Activated CD4-positive, alpha-beta memory T cell treated with anti-CD3 and anti-CD28 coated beads, Interleukin-2, amount 10 ng/mL, durations not matched to agents 7 days and 5 days (primary cell): ENCODE data around the gene PRPF6. TPM values are rescaled to one million over a fixed set of nuclear protein-coding genes. Genes with fewer than 3 reads are reported as not detected.

Source experiments
- CTCF ChIA-PET: fragments of 350-600 bp; sonication (Branson Sonifier 250); formaldehyde crosslinking; loops from one replicate; lab custom pipeline; 2021; ENCODE audit warnings: antibody characterized with exemption, inconsistent platforms; lab: Charles Lee
- POLR2A ChIA-PET: fragments of 350-600 bp; sonication (Branson Sonifier 250); formaldehyde crosslinking; loops from one replicate; lab custom pipeline; 2021; ENCODE audit warnings: antibody characterized with exemption; lab: Charles Lee
- DNase-seq: peaks from one replicate; pipeline ENCODE4 v3.0.0-alpha.2; 2020
- H3K27ac Mint-ChIP-seq: one replicate; pipeline ENCODE4 v1.8.0; 2021; ENCODE audit warnings: mild to moderate bottlenecking, mixed read lengths
- H3K27me3 Mint-ChIP-seq: one replicate; pipeline ENCODE4 v1.8.0; 2021; ENCODE audit warnings: mixed read lengths
- H3K36me3 Mint-ChIP-seq: one replicate; pipeline ENCODE4 v1.8.0; 2021; ENCODE audit warnings: low read depth, mixed read lengths
- H3K4me1 Mint-ChIP-seq: one replicate; pipeline ENCODE4 v1.8.0; 2021; ENCODE audit warnings: mixed read lengths
- H3K4me3 Mint-ChIP-seq: one replicate; pipeline ENCODE4 v1.8.0; 2021; ENCODE audit warnings: mild to moderate bottlenecking, mixed read lengths
- H3K9me3 Mint-ChIP-seq: one replicate; pipeline ENCODE4 v1.8.0; 2021; ENCODE audit warnings: mixed read lengths
- total RNA-seq, 2 experiments: library from RNA; stranded (reverse); gene quantifications; one replicate each; pipeline ENCODE4 v1.2.3, GENCODE V29; 2021

Gene PRPF6
- total RNA-seq, 2 experiments from 2014 or later: 58.4 to 60.4 TPM

GRCh38 chr20:64065062-64065973, 84.4 kb downstream of the PRPF6 start:
- H3K36me3 Mint-ChIP-seq: peaks cover 5% of the 10 kb centered on the region
- DNase-seq: peak; percentile 38
- POLR2A ChIA-PET: interaction anchor here (0.8 to 4.6 kb wide), 9 partner anchors 8 to 545 kb away, joined by 3 to 74 read pairs (median 3); partner anchors contain the start of genes C20orf204, OPRL1, PPDPF and PRPF6

GRCh38 chr20:64065974-64066343, 85.0 kb downstream of the PRPF6 start:
- Mint-ChIP-seq H3K27ac (peak overlapping the region; percentile 89), H3K9me3 (no peaks in the 10 kb centered on the region), H3K36me3 (peaks cover 5% of the 10 kb centered on the region), H3K27me3 (no peaks in the 10 kb centered on the region), H3K4me1 (peaks cover 65% of the 10 kb centered on the region), H3K4me3 (peak overlapping the region; percentile 50)
- ChIA-PET POLR2A (interaction anchor here (0.6 to 4.6 kb wide), 9 partner anchors 8 to 545 kb away, joined by 3 to 74 read pairs (median 3); partner anchors contain the start of genes C20orf204, LIME1, OPRL1 and PPDPF), CTCF (interaction anchor here (0.7 to 2.3 kb wide), 6 partner anchors 8 to 91 kb away, joined by 3 to 12 read pairs (median 4); partner anchors contain the start of genes PRPF6 and RGS19)
- peak; percentile 90 for DNase-seq

More at GRCh38 chr20:64065062-64065973, 84.4 kb downstream of the PRPF6 start:
- H3K9me3 Mint-ChIP-seq: no peaks in the 10 kb centered on the region
- peaks cover 65% of the 10 kb centered on the region for H3K4me1 Mint-ChIP-seq
- H3K27me3 Mint-ChIP-seq: no peaks in the 10 kb centered on the region
- H3K27ac Mint-ChIP-seq: peak overlapping the region; percentile 89
- peak overlapping the region; percentile 50 for H3K4me3 Mint-ChIP-seq
- CTCF ChIA-PET: interaction anchor here (0.7 to 2.3 kb wide), 6 partner anchors 8 to 90 kb away, joined by 3 to 12 read pairs (median 4); partner anchors contain the start of genes PRPF6 and RGS19

- Mint-ChIP-seq H3K9me3 (no peaks in the 10 kb centered on the region), H3K36me3 (peaks cover 9% of the 10 kb centered on the region), H3K27ac (peak overlapping the region; percentile 89), H3K27me3 (no peaks in the 10 kb centered on the region), H3K4me3 (peak overlapping the region; percentile 54), H3K4me1 (peaks cover 63% of the 10 kb centered on the region)
- ChIA-PET CTCF (interaction anchor here (2.3 kb wide), 1 partner anchor 11 kb away, joined by 12 read pairs; the partner anchor contains the start of gene RGS19), POLR2A (interaction anchor here (1.1 to 4.6 kb wide), 4 partner anchors 11 to 28 kb away, joined by 4 to 74 read pairs (median 10); partner anchors contain the start of genes LKAAEAR1, OPRL1 and RGS19)
- no peak for DNase-seq
Observed at GRCh38 chr20:64067005-64067632, 86.2 kb downstream of the PRPF6 start.

- POLR2A ChIA-PET: interaction anchor here (0.6 to 4.6 kb wide), 5 partner anchors 10 to 545 kb away, joined by 3 to 74 read pairs (median 9); partner anchors contain the start of genes OPRL1 and RGS19
- peaks cover 62% of the 10 kb centered on the region for H3K4me1 Mint-ChIP-seq
- DNase-seq: no peak
- peaks cover 16% of the 10 kb centered on the region for H3K36me3 Mint-ChIP-seq
- H3K27ac Mint-ChIP-seq: peak overlapping the region; percentile 89
- H3K9me3 Mint-ChIP-seq: no peaks in the 10 kb centered on the region
- no peak overlapping the region for H3K4me3 Mint-ChIP-seq
- no peaks in the 10 kb centered on the region for H3K27me3 Mint-ChIP-seq
- CTCF ChIA-PET: interaction anchor here (2.3 kb wide), 1 partner anchor 10 kb away, joined by 12 read pairs; the partner anchor contains the start of gene RGS19
Observed at GRCh38 chr20:64067733-64068307, 86.9 kb downstream of the PRPF6 start.

GRCh38 chr20:64068386-64069208, 87.7 kb downstream of the PRPF6 start:
- H3K27ac Mint-ChIP-seq: peak overlapping the region; percentile 62
- H3K27me3 Mint-ChIP-seq: no peaks in the 10 kb centered on the region
- H3K9me3 Mint-ChIP-seq: no peaks in the 10 kb centered on the region
- CTCF ChIA-PET: interaction anchor here (1.9 kb wide), 1 partner anchor 29 kb away, joined by 6 read pairs; no protein-coding TSS in a partner anchor
- POLR2A ChIA-PET: interaction anchor here (0.6 to 3.9 kb wide), 6 partner anchors 9 to 546 kb away, joined by 3 to 16 read pairs (median 5); partner anchors contain the start of genes OPRL1 and RGS19
- peaks cover 21% of the 10 kb centered on the region for H3K36me3 Mint-ChIP-seq
- peaks cover 65% of the 10 kb centered on the region for H3K4me1 Mint-ChIP-seq
- peak overlapping the region; percentile 24 for H3K4me3 Mint-ChIP-seq
- DNase-seq: no peak

- Mint-ChIP-seq H3K9me3 (no peaks in the 10 kb centered on the region), H3K4me3 (no peak overlapping the region), H3K4me1 (peaks cover 61% of the 10 kb centered on the region), H3K27ac (no peak overlapping the region), H3K27me3 (no peaks in the 10 kb centered on the region), H3K36me3 (peaks cover 24% of the 10 kb centered on the region)
- DNase-seq: no peak
- CTCF ChIA-PET: interaction anchor here (1.0 to 1.9 kb wide), 3 partner anchors 9 to 30 kb away, joined by 3 to 10 read pairs (median 6); no protein-coding TSS in a partner anchor
- POLR2A ChIA-PET: interaction anchor here (0.8 to 3.9 kb wide), 5 partner anchors 9 to 30 kb away, joined by 3 to 16 read pairs (median 6); partner anchors contain the start of genes OPRL1 and RGS19
Observed at GRCh38 chr20:64069209-64069613, 88.3 kb downstream of the PRPF6 start.

- H3K4me1 Mint-ChIP-seq: peaks cover 57% of the 10 kb centered on the region
- CTCF ChIA-PET: interaction anchor here (1.0 to 1.9 kb wide), 3 partner anchors 8 to 30 kb away, joined by 3 to 10 read pairs (median 6); no protein-coding TSS in a partner anchor
Observed at GRCh38 chr20:64069614-64070243, 88.8 kb downstream of the PRPF6 start.

GRCh38 chr20:64070244-64070993, 89.5 kb downstream of the PRPF6 start:
- Mint-ChIP-seq H3K4me3 (no peak overlapping the region), H3K36me3 (peaks cover 35% of the 10 kb centered on the region), H3K27ac (no peak overlapping the region), H3K27me3 (no peaks in the 10 kb centered on the region), H3K9me3 (no peaks in the 10 kb centered on the region), H3K4me1 (peaks cover 55% of the 10 kb centered on the region)
- DNase-seq: no peak
- CTCF ChIA-PET: interaction anchor here (1.0 to 1.9 kb wide), 3 partner anchors 8 to 31 kb away, joined by 3 to 10 read pairs (median 6); no protein-coding TSS in a partner anchor
- POLR2A ChIA-PET: interaction anchor here (0.8 to 3.9 kb wide), 3 partner anchors 8 to 31 kb away, joined by 3 to 16 read pairs (median 9); partner anchors contain the start of genes OPRL1 and RGS19

More at GRCh38 chr20:64069614-64070243, 88.8 kb downstream of the PRPF6 start:
- no peaks in the 10 kb centered on the region for H3K9me3 Mint-ChIP-seq
- H3K4me3 Mint-ChIP-seq: no peak overlapping the region
- POLR2A ChIA-PET: interaction anchor here (0.8 to 3.9 kb wide), 4 partner anchors 8 to 30 kb away, joined by 3 to 16 read pairs (median 8); partner anchors contain the start of genes OPRL1 and RGS19
- no peak overlapping the region for H3K27ac Mint-ChIP-seq
- H3K36me3 Mint-ChIP-seq: peaks cover 28% of the 10 kb centered on the region
- H3K27me3 Mint-ChIP-seq: no peaks in the 10 kb centered on the region
- peak; percentile 47 for DNase-seq

GRCh38 chr20:64071341-64072332, 90.7 kb downstream of the PRPF6 start:
- Mint-ChIP-seq H3K4me3 (no peak overlapping the region), H3K4me1 (peaks cover 55% of the 10 kb centered on the region), H3K27me3 (no peaks in the 10 kb centered on the region), H3K9me3 (no peaks in the 10 kb centered on the region), H3K27ac (no peak overlapping the region), H3K36me3 (peaks cover 44% of the 10 kb centered on the region)
- ChIA-PET POLR2A (interaction anchor here (1.0 kb wide), 1 partner anchor 30 kb away, joined by 3 read pairs; no protein-coding TSS in a partner anchor), CTCF (no interaction called here)
- DNase-seq: no peak
